Measurements from ENCODE around the gene MCRIP2.
A peak's percentile ranks its signal among the peaks of the same experiment; 100 is the strongest.

MCRIP2 gene

DNA sequence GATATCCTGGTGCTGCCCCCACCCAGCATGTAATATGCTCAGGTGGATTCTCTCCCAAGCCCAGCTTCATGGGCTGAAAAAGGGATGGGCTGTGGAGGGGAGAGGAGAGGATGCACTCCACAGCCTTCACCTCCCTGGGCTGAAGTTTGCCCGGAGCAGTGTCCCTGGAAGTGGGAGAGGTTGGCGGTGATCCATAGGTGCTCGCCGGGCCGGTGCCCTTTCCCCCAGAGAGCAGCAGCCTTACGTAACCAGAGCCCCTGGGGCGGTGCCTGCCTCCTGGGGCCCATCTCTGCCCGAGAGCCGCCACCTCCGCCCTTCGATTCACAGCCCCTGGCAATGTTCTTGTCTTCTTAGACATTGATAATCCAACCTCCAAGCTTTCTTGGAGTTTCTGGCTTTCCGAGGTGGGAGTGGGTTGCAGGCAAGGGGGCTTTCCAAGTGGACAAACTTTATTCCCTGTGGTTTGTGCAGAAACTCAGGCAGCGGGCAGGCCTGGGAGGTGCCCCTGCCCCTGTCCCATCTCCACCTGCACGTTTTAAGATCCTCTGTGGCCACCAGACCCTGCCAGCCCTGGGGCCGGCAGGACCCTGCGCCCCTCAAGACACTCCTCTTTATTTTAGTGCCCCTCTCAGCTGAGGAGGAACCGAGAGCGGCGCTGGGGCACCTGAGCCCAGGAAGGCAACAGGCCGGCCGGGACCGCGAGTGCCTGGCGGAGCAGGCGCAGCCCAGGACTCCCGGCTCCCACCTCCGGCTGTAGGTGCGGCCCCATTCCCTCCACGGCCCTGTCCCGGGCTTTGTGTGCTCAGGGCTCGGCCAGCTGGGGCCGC is 4.4 kb downstream of the MCRIP2 start:
- TF ChIP-seq, protein P1, sequence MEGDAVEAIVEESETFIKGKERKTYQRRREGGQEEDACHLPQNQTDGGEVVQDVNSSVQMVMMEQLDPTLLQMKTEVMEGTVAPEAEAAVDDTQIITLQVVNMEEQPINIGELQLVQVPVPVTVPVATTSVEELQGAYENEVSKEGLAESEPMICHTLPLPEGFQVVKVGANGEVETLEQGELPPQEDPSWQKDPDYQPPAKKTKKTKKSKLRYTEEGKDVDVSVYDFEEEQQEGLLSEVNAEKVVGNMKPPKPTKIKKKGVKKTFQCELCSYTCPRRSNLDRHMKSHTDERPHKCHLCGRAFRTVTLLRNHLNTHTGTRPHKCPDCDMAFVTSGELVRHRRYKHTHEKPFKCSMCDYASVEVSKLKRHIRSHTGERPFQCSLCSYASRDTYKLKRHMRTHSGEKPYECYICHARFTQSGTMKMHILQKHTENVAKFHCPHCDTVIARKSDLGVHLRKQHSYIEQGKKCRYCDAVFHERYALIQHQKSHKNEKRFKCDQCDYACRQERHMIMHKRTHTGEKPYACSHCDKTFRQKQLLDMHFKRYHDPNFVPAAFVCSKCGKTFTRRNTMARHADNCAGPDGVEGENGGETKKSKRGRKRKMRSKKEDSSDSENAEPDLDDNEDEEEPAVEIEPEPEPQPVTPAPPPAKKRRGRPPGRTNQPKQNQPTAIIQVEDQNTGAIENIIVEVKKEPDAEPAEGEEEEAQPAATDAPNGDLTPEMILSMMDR (conservative IDR thresholded peaks at IDR 0.05; ENCODE audit: low read depth, low read length) = no peak
- DNase-seq (ENCODE audit: low read depth) = no peak
- H3K4me3 ChIP-seq (ENCODE audit: low read depth, low read length) = no peak overlapping the region

- no peak overlapping the region for H3K4me3 ChIP-seq (ENCODE audit: low read depth, low read length)
- TF ChIP-seq, protein P1 (conservative IDR thresholded peaks at IDR 0.05; ENCODE audit: low read depth, low read length) = no peak
- no peak for DNase-seq (ENCODE audit: low read depth)
Measured at GRCh38 chr16:646679-647172, 5.1 kb downstream of the MCRIP2 start.

DNA sequence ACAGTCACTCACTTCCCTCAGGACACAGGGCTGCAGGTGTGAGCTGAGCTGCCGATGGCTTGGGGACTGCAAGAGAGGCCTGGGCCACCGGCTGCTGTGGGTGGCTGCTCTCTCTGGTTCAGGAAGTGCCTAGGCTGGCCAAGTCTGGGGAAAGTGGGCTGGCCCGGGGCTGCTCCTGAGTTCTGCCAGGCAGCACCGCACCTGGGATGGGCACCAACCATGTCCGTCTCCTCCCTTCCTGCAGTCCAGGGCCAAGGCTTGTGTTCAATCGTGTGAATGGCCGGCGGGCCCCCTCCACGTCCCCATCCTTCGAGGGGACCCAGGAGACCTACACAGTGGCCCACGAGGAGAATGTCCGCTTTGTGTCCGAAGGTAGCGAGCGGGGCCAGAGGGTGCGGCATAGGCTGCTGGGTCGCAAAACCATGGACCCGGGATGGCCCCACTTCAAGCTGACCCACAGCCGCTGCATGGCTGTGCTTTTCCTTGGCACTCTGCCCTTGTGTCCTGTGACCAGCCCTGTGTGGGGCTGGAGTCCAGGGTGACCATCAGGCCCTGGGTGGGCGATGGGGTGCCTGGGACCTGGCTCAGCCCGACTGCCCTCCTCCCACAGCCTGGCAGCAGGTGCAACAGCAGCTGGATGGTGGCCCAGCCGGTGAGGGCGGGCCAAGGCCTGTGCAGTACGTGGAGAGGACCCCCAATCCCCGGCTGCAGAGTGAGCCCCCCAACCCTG is 5.7 kb downstream of the MCRIP2 start:
- H3K4me3 ChIP-seq (ENCODE audit: low read depth, low read length) = no peak overlapping the region

GRCh38 chr16:648071-648780 is 6.6 kb downstream of the MCRIP2 start:
- peak overlapping the region; percentile 65 for H3K4me3 ChIP-seq (ENCODE audit: low read depth, low read length)
- TF ChIP-seq, protein P1 (conservative IDR thresholded peaks at IDR 0.05; ENCODE audit: low read depth, low read length) = peak; percentile 41
- peak; percentile 20 for DNase-seq (ENCODE audit: low read depth)

More for the DNA sequence above, 5.7 kb downstream of the MCRIP2 start:
- TF ChIP-seq, protein P1 (conservative IDR thresholded peaks at IDR 0.05; ENCODE audit: low read depth, low read length) = no peak
- no peak for DNase-seq (ENCODE audit: low read depth)

GRCh38 chr16:648781-649589 is 7.4 kb downstream of the MCRIP2 start, which contains the start of gene WDR90:
Gene WDR90 (plus strand): TSS chr16:649365. CDS start chr16:649417, 52 bp downstream.
- H3K4me3 ChIP-seq (ENCODE audit: low read depth, low read length) = peak within 1 kb of the TSS; percentile 65
- DNase-seq (ENCODE audit: low read depth) = peak; percentile 89
- TF ChIP-seq, protein P1 (conservative IDR thresholded peaks at IDR 0.05; ENCODE audit: low read depth, low read length) = no peak

DNA sequence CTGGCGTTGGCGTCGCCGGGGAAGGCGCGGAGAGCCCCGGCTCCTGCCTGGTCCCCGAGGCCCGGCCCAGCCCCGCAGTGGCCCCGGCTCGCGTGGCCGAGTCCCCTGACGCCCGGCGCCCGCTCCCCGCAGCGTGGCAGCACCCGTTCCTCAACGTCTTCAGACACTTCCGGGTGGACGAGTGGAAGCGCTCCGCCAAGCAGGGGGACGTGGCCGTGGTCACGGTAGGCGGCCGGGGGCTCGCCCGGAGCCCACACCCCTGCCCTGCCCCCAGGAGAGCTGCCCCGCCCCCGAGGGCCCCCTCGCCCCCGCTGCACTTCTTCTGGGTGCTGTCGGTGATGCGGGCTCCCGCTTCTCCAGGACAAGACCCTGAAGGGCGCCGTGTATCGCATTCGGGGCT is 8.0 kb downstream of the MCRIP2 start:
- no peak for DNase-seq (ENCODE audit: low read depth)
- TF ChIP-seq, protein P1 (conservative IDR thresholded peaks at IDR 0.05; ENCODE audit: low read depth, low read length) = no peak
- peak overlapping the region; percentile 65 for H3K4me3 ChIP-seq (ENCODE audit: low read depth, low read length)
